SU-DHL-6 (cell line): Measurements from ENCODE around the gene FBXO40.

Source experiments
- CTCF ChIP-seq: fragments of 200-600 bp; sonication (generic); IDR thresholded peaks from one replicate; pipeline ENCODE4 v1.5.1; 2017; ENCODE audit warnings: antibody characterized with exemption, mild to moderate bottlenecking, low read length, moderate library complexity; ENCODE audit not compliant: insufficient read depth, poor library complexity, severe bottlenecking
- EZH2phosphoT487 ChIP-seq: fragments of 200-600 bp; sonication (generic), shearing (Covaris generic); conservative IDR thresholded peaks from 2 replicates; pipeline ENCODE4 v1.6.1; 2018; ENCODE audit warnings: mild to moderate bottlenecking, antibody characterized with exemption, low read length, moderate library complexity, mixed read lengths

GRCh38 chr3:121637922-121638321 lies 44.7 kb downstream of the FBXO40 start:
- no peak for TF ChIP-seq CTCF
- no peak for TF ChIP-seq EZH2phosphoT487
